ENCODE measurements around the gene TECPR1. TPM values are rescaled to one million over a fixed set of nuclear protein-coding genes. Genes with fewer than 3 reads are reported as not detected.
A peak's percentile ranks its signal among the peaks of the same experiment; 100 is the strongest.

TECPR1 gene
- total RNA-seq: 55.4 and 64.7 TPM in 2 replicates

- DNase-seq (ENCODE audit: low read depth in 2 of 2): peak; percentile 93 to 94
These were observed at the start of gene TECPR1 for GRCh38 chr7:98251601-98252424. TECPR1 (minus strand) TSS chr7:98252232; CDS start chr7:98246146, 6,086 bp downstream.

- no peak for DNase-seq (ENCODE audit: low read depth in 2 of 2)
These were observed 48.8 kb upstream of the TECPR1 start for GRCh38 chr7:98300595-98301372.

- peak in 1 of 2 donors; percentile 20 for DNase-seq (ENCODE audit: low read depth in 2 of 2)
These were observed 45.7 kb upstream of the TECPR1 start for GRCh38 chr7:98297626-98298286.

- DNase-seq (ENCODE audit: low read depth in 2 of 2): no peak
These were observed 44.8 kb upstream of the TECPR1 start for GRCh38 chr7:98296833-98297232.

- DNase-seq (ENCODE audit: low read depth in 2 of 2): no peak
These were observed 43.6 kb upstream of the TECPR1 start for GRCh38 chr7:98295467-98296192.

GRCh38 chr7:98294798-98295382 is 42.9 kb upstream of the TECPR1 start:
- DNase-seq (ENCODE audit: low read depth in 2 of 2): peak; percentile 48 to 57

- DNase-seq (ENCODE audit: low read depth in 2 of 2): no peak
These were observed 42.3 kb upstream of the TECPR1 start for GRCh38 chr7:98294326-98294725.

GRCh38 chr7:98293746-98294145 is 41.7 kb upstream of the TECPR1 start:
- DNase-seq (ENCODE audit: low read depth in 2 of 2): no peak

GRCh38 chr7:98293265-98293664 is 41.2 kb upstream of the TECPR1 start:
- DNase-seq (ENCODE audit: low read depth in 2 of 2): no peak

- DNase-seq (ENCODE audit: low read depth in 2 of 2): no peak
These were observed 39.7 kb upstream of the TECPR1 start for GRCh38 chr7:98291717-98292116.

- no peak for DNase-seq (ENCODE audit: low read depth in 2 of 2)
These were observed 37.4 kb upstream of the TECPR1 start for GRCh38 chr7:98289333-98289875.

- no peak for DNase-seq (ENCODE audit: low read depth in 2 of 2)
These were observed 36.2 kb upstream of the TECPR1 start for GRCh38 chr7:98288064-98288823.

GRCh38 chr7:98287486-98287959 is 35.5 kb upstream of the TECPR1 start:
- DNase-seq (ENCODE audit: low read depth in 2 of 2): no peak

GRCh38 chr7:98286701-98287485 is 34.9 kb upstream of the TECPR1 start:
- DNase-seq (ENCODE audit: low read depth in 2 of 2): no peak

- DNase-seq (ENCODE audit: low read depth in 2 of 2): peak; percentile 19 to 40
These were observed 34.1 kb upstream of the TECPR1 start for GRCh38 chr7:98286093-98286539.

- DNase-seq (ENCODE audit: low read depth in 2 of 2): no peak
These were observed 33.4 kb upstream of the TECPR1 start for GRCh38 chr7:98285157-98286092.

- DNase-seq (ENCODE audit: low read depth in 2 of 2): peak; percentile 59 to 89
These were observed 32.5 kb upstream of the TECPR1 start for GRCh38 chr7:98284335-98285036.
